GM12874 (cell line): ENCODE data around the gene SLC16A12.

ENCODE experiments used
- TF ChIP-seq, protein P1 (sequence below): IDR thresholded peaks from 2 replicates; pipeline ENCODE4 v1.5.1; 2011; ENCODE audit warnings: low read depth, mild to moderate bottlenecking, control low read depth, low read length, moderate library complexity; ENCODE audit not compliant: insufficient read depth

Gene SLC16A12

DNA sequence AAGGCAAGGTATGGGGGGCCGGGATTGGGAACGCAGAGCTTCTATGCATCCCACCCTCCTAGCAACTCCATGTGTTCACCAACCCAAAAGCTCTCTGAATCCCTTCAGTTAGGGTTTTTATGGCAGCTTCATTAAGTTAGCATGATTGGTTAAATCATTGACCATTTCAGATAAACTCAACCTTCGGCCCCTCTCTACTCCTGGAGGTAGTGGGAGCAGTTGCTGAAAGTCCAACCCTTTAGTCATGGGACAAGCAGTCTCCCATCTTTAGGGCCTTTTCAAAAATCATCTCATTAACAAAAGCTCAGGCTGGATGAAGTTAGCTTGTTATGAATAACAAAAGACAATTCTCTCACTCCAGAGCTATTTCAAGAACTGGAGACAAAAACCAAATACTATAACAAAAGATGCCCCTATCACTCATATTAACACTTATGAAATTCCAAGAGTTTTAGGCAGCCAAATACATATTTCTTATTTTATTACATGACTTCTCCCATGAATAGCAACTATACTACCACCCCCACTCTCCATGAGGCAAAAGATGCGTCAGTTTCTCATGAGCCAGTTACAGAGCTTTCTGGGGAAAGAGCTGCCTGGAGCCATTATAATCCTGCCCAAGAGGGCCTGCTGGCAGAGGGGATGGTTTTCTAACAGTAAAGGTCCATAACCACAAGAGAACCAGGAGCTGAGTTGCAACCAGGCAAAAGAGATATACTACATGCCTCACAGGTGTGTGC, 44.6 kb downstream of the SLC16A12 start:
- TF ChIP-seq, protein P1, sequence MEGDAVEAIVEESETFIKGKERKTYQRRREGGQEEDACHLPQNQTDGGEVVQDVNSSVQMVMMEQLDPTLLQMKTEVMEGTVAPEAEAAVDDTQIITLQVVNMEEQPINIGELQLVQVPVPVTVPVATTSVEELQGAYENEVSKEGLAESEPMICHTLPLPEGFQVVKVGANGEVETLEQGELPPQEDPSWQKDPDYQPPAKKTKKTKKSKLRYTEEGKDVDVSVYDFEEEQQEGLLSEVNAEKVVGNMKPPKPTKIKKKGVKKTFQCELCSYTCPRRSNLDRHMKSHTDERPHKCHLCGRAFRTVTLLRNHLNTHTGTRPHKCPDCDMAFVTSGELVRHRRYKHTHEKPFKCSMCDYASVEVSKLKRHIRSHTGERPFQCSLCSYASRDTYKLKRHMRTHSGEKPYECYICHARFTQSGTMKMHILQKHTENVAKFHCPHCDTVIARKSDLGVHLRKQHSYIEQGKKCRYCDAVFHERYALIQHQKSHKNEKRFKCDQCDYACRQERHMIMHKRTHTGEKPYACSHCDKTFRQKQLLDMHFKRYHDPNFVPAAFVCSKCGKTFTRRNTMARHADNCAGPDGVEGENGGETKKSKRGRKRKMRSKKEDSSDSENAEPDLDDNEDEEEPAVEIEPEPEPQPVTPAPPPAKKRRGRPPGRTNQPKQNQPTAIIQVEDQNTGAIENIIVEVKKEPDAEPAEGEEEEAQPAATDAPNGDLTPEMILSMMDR, result no peak

DNA sequence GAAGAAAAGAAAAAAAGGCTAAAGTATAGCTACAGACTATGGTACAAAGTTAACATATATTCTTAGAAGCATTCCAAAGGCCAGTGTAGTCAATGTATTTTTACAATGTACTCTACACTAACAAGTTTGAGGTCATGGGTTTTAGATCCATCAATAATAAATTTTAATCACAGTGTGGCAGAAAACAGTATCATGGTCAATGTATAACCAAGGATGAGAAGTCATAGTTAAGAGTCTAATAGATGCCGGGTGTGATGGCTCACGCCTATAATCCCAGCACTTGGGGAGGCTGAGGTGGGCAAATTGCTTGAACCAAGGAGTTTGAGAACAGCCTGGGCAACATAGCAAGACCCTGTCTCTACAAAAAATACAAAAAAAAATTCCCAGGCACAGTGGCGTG, 53.1 kb downstream of the SLC16A12 start:
- TF ChIP-seq, protein P1, result no peak

DNA sequence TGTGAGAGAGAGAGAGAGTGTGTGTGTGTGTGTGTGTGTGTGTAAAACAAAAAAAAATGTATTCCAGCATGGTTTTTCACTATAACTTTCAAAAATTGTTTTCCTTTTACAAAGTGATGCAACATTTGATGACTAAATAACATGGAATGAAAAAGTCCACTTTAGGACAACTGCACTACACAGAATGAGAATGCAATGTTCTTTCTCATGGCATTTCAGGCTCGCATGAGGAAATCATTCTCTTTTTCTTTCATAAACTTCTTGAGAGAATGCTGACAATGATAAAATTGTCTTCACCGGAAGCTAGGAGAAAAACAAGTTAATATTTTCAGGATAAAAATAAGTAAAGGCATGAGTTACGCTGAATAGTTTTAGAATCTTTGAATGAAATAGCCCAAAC, 53.7 kb downstream of the SLC16A12 start:
- TF ChIP-seq, protein P1, result no peak

DNA sequence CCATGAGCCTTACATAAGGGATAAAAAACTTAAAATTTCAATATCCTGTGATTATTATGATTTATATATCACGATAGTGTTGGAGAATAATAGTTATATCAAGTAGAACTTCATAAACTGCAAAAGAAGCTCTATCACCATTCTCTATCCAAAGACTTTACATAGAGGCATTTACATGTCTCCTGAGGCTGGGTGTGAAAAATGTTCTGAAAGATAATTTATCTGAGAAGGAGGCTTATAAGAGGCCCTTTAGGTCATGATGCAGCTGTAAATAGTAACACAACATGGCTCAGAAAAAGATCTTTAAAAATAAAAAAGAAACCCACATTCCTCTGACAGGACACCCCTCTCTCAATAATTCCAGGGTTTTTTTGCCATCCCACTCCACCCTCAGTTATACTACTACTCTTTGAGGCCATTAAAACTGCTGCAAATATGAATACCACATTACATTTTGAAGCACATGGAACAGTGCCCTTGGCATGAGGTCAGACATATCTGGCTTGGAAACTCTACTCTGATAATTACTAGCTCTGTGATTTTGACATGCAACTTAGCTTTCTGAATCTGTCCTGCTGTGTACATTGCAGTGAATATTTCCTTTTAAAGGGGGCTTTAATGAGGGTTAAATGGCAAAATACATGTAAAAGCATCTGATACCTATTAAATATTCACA, 55.5 kb downstream of the SLC16A12 start:
- TF ChIP-seq, protein P1, result no peak

DNA sequence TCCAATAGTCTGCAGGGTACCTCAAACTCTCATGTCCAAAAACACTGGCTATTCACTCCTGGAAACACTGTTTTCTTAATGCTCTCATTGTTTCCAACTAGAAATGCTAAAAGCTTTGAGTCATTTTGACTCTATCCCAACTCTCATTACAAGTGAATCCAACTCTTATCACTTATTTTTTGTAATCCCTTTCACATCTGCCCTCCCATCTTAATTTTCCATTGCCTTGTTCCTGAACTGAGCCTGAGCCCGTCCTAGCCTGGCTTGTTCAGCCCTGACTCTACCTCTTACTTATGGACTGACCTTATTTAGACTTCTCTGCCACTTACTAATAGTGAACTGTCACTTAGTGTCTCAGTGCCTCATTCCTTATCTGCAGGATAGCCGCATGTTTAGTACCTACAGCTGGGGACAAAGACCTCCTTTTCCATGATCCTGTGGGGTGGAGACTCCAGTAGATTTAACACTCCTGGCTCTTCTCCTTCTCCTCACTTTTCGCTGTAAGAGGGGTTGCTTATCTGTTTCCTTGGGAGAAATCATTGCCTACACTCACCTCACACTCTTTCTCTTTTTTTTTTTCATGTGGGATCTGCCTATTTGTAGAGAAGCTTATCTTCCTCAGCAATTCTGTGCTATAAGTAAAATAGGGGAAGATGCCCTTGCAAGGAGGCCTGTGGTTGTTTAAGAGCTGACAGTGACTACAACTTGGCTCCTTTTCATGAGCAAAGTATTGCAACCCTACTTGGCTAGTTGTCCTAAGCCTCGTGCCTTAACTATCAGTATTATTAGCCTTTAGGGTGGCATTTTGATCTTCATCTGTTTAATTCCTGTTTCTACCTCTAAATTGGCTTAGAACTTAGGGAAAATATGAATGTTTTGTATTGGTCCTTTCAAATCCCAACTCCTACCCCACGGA, 56.4 kb downstream of the SLC16A12 start:
- TF ChIP-seq, protein P1, result no peak

DNA sequence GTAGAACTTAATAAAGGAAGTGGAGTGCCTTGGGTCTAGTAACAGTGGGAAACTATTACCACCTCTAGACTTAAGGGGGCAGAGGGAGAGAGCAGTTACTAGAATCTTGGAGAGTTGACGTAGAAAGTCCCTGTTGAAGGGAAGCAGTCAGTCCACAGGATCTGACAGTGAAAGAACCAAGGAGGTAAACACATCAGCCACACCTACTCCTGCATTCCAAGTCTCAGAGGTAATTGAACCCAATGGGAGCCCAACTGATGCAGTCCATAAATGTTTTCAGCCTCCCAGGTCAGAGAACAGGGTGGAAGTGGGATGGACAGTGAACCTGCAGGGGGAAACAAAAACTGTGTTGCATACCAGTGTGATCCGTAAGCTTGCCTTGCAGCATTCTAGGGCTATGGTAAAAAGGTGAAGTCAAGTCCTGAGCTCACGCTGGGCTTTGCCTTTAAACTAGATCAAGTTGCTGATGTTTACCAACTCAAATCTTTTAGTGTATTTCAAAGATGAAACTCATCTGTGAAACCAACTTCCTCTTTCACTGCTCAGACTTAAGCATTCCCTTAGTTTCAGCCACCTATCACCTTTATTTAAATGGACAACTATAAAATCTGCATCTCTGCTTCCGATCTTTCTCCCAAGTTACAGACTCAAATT, 57.2 kb downstream of the SLC16A12 start:
- TF ChIP-seq, protein P1, result no peak
